ENCODE results near the gene ENTHD1. TPM values are rescaled to one million over a fixed set of nuclear protein-coding genes. Genes with fewer than 3 reads are reported as not detected.
A peak's percentile ranks its signal among the peaks of the same experiment; 100 is the strongest.
"Not testable (repeated sequence)": the region's sequence is repeated elsewhere in the genome, so short reads cannot be mapped to it uniquely, and the experiment has no call there.

Gene ENTHD1
- total RNA-seq, 1 donor: not detected

- Histone ChIP-seq H2AFZ (ENCODE audit: low read length) (no peak overlapping the region), H3K4me3 (ENCODE audit: insufficient read depth, low read length) (no peak overlapping the region), H3K4me2 (ENCODE audit: insufficient read depth, low read length) (no peak overlapping the region), H3K79me2 (ENCODE audit: insufficient read depth, low read length) (no peaks in the 10 kb centered on the region), H3K9me3 (ENCODE audit: low read depth, low read length) (no peaks in the 10 kb centered on the region), H3K4me1 (ENCODE audit: insufficient read depth, low read length) (no peaks in the 10 kb centered on the region), H4K20me1 (ENCODE audit: insufficient read depth, low read length) (no peaks in the 10 kb centered on the region), H3K27ac (ENCODE audit: low read depth, low read length) (no peak overlapping the region), H3K27me3 (ENCODE audit: insufficient read depth, low read length) (peaks cover 2% of the 10 kb centered on the region), H3K36me3 (ENCODE audit: insufficient read depth, low read length) (no peaks in the 10 kb centered on the region)
- no peak for TF ChIP-seq CTCF (IDR thresholded peaks at IDR 0.05; ENCODE audit: extremely low read depth, low read depth, low read length)
- DNase-seq (ENCODE audit: insufficient read length, low spot score, missing footprints): no peak
These were observed 10.5 kb downstream of the ENTHD1 start for GRCh38 chr22:39883057-39883456.

GRCh38 chr22:39880722-39881121, 12.8 kb downstream of the ENTHD1 start:
- no peak overlapping the region for H3K4me2 ChIP-seq (ENCODE audit: insufficient read depth, low read length)
- H2AFZ ChIP-seq (ENCODE audit: low read length): no peak overlapping the region
- H3K79me2 ChIP-seq (ENCODE audit: insufficient read depth, low read length): no peaks in the 10 kb centered on the region
- H3K4me3 ChIP-seq (ENCODE audit: insufficient read depth, low read length): no peak overlapping the region
- H3K9me3 ChIP-seq (ENCODE audit: low read depth, low read length): no peaks in the 10 kb centered on the region
- no peaks in the 10 kb centered on the region for H3K4me1 ChIP-seq (ENCODE audit: insufficient read depth, low read length)
- H3K27ac ChIP-seq (ENCODE audit: low read depth, low read length): no peak overlapping the region
- H3K36me3 ChIP-seq (ENCODE audit: insufficient read depth, low read length): no peaks in the 10 kb centered on the region
- no peaks in the 10 kb centered on the region for H4K20me1 ChIP-seq (ENCODE audit: insufficient read depth, low read length)
- no peak for DNase-seq (ENCODE audit: insufficient read length, low spot score, missing footprints)
- no peak for TF ChIP-seq CTCF (IDR thresholded peaks at IDR 0.05; ENCODE audit: extremely low read depth, low read depth, low read length)
- peaks cover 2% of the 10 kb centered on the region for H3K27me3 ChIP-seq (ENCODE audit: insufficient read depth, low read length)

- H3K9me3 ChIP-seq (ENCODE audit: low read depth, low read length): no peaks in the 10 kb centered on the region
- no peaks in the 10 kb centered on the region for H3K4me1 ChIP-seq (ENCODE audit: insufficient read depth, low read length)
- peak; percentile 45 for DNase-seq (ENCODE audit: insufficient read length, low spot score, missing footprints)
- H3K4me2 ChIP-seq (ENCODE audit: insufficient read depth, low read length): no peak overlapping the region
- H4K20me1 ChIP-seq (ENCODE audit: insufficient read depth, low read length): no peaks in the 10 kb centered on the region
- TF ChIP-seq CTCF (IDR thresholded peaks at IDR 0.05; ENCODE audit: extremely low read depth, low read depth, low read length): no peak
- no peak overlapping the region for H3K27ac ChIP-seq (ENCODE audit: low read depth, low read length)
- H3K79me2 ChIP-seq (ENCODE audit: insufficient read depth, low read length): no peaks in the 10 kb centered on the region
- H3K27me3 ChIP-seq (ENCODE audit: insufficient read depth, low read length): peaks cover 5% of the 10 kb centered on the region
- H2AFZ ChIP-seq (ENCODE audit: low read length): no peak overlapping the region
- no peaks in the 10 kb centered on the region for H3K36me3 ChIP-seq (ENCODE audit: insufficient read depth, low read length)
- H3K4me3 ChIP-seq (ENCODE audit: insufficient read depth, low read length): no peak overlapping the region
These were observed 16.3 kb downstream of the ENTHD1 start for GRCh38 chr22:39877079-39877845.

DNA sequence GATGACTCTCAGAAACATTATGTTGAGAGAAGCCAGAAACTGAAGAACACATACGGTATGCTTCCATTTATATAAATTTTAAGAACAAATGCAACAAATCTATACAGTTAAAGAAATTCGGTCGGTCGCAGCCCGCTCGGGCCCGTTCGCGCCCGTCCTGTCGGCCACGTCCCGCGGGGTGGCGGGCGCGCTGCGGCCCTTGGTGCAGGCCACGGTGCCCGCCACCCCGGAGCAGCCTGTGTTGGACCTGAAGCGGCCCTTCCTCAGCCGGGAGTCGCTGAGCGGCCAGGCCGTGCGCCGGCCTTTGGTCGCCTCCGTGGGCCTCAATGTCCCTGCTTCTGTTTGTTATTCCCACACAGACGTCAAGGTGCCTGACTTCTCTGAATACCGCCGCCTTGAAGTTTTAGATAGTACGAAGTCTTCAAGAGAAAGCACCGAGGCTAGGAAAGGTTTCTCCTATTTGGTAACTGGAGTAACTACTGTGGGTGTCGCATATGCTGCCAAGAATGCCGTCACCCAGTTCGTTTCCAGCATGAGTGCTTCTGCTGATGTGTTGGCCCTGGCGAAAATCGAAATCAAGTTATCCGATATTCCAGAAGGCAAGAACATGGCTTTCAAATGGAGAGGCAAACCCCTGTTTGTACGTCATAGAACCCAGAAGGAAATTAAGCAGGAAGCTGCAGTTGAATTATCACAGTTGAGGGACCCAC, 18.2 kb downstream of the ENTHD1 start:
- not testable (repeated sequence) for H2AFZ ChIP-seq (ENCODE audit: low read length); H3K79me2 ChIP-seq (ENCODE audit: insufficient read depth, low read length); H3K27ac ChIP-seq (ENCODE audit: low read depth, low read length); H3K9me3 ChIP-seq (ENCODE audit: low read depth, low read length); H3K4me2 ChIP-seq (ENCODE audit: insufficient read depth, low read length); H3K4me1 ChIP-seq (ENCODE audit: insufficient read depth, low read length); DNase-seq (ENCODE audit: insufficient read length, low spot score, missing footprints); H3K36me3 ChIP-seq (ENCODE audit: insufficient read depth, low read length); H4K20me1 ChIP-seq (ENCODE audit: insufficient read depth, low read length); H3K27me3 ChIP-seq (ENCODE audit: insufficient read depth, low read length)
- H3K4me3 ChIP-seq (ENCODE audit: insufficient read depth, low read length): peak overlapping the region; percentile 37
